GM20000 (cell line): ENCODE measurements around the gene NIT2.
"Not testable (repeated sequence)": the region's sequence is repeated elsewhere in the genome, so short reads cannot be mapped to it uniquely, and the experiment has no call there.

Experiments used
- DNase-seq: peaks from one replicate; pipeline ENCODE4 v3.0.0; 2012; ENCODE audit warnings: low spot score
- TF ChIP-seq, protein P1 (sequence below): IDR thresholded peaks from 2 replicates; pipeline ENCODE4 v1.5.1; 2012; ENCODE audit warnings: mild to moderate bottlenecking, control low read depth; ENCODE audit errors: extremely low read depth, missing control alignments

Gene NIT2

DNA sequence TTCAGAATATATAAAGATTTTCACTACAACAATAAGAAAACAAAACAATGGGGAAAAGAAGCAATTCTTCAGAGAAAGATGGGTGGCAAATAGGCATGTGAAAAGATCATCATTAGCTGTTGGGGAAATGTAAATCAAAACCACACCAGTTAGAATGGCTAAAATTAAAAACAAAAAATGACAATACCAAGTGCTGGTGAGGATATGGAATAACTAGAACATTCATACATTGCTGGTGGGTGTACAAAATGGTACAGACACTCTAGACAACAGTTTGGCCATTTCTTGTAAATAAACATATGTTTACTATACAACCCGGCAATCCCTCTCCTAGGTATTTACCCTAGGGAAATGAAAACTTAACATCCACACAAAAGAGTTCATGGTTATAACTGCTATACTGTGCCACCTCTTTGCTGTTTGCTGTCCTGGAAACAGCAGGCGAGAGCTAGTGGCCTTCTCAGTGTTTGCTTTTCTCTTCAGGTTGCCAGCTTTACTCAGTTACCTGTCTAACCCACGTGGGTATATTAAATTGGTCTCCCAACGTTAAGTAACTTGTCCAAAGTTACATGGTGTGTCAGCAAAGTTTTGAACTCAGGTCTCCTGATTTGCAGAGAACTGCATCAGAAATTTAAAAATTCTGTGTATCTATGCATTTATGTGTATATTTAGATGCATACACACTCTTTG, 4.6 kb upstream of the NIT2 start:
- no peak for DNase-seq
- TF ChIP-seq, protein P1, sequence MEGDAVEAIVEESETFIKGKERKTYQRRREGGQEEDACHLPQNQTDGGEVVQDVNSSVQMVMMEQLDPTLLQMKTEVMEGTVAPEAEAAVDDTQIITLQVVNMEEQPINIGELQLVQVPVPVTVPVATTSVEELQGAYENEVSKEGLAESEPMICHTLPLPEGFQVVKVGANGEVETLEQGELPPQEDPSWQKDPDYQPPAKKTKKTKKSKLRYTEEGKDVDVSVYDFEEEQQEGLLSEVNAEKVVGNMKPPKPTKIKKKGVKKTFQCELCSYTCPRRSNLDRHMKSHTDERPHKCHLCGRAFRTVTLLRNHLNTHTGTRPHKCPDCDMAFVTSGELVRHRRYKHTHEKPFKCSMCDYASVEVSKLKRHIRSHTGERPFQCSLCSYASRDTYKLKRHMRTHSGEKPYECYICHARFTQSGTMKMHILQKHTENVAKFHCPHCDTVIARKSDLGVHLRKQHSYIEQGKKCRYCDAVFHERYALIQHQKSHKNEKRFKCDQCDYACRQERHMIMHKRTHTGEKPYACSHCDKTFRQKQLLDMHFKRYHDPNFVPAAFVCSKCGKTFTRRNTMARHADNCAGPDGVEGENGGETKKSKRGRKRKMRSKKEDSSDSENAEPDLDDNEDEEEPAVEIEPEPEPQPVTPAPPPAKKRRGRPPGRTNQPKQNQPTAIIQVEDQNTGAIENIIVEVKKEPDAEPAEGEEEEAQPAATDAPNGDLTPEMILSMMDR = no peak

GRCh38 chr3:100330651-100331050, 3.9 kb upstream of the NIT2 start:
- no peak for DNase-seq
- TF ChIP-seq, protein P1 = no peak

DNA sequence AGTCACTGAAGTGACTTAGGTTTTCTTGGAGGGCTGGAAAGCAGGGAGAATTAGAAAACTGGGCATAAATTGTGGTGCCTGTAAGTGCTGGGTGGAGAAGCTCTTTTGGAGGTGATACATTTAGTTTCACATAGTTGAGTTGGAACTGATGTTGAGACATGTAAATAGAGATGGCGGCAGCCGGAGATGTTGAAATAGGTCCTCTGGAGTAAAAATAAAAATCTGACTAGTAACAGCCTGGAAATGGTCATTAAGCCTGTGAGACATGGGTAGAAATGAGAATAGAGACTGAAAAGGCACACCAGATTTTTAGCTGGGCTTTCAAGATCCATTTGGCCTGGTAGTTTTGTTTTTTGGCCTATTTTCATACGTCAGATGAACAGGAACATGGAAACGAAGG, 2.9 kb upstream of the NIT2 start:
- TF ChIP-seq, protein P1 = no peak
- no peak for DNase-seq

- no peak for DNase-seq
- TF ChIP-seq, protein P1 = no peak
Measured at GRCh38 chr3:100333051-100333450, 1.5 kb upstream of the NIT2 start.

DNA sequence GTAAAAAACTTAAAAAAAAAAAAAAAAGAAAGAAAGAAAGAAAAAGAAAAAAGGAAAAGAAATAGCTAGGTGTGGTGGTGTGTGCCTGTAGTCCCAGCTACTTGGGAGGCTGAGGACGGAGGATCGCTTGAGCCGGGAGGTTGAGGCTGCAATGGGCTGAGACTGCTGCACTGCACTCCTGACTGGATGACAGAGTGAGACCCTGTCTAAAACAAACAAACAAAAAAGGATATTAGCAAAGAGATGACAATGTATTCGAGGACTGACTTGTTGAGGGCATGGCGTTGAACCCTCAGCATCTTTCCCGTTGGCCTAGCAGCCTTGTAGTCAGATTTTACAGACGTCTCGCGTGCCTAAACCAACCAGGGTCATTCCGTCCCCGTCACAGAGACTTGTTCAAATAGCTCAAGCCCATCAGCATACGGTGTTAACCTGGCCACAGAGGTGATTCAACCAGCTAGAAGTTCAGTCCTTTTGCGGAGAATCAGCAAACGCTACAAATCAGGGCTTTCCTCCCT, 528 bp upstream of the NIT2 start:
- no peak for DNase-seq
- TF ChIP-seq, protein P1 = no peak

- peak; percentile 76 for DNase-seq
- TF ChIP-seq, protein P1 = no peak
Measured at GRCh38 chr3:100335434-100335833, 877 bp downstream of the NIT2 start.

DNA sequence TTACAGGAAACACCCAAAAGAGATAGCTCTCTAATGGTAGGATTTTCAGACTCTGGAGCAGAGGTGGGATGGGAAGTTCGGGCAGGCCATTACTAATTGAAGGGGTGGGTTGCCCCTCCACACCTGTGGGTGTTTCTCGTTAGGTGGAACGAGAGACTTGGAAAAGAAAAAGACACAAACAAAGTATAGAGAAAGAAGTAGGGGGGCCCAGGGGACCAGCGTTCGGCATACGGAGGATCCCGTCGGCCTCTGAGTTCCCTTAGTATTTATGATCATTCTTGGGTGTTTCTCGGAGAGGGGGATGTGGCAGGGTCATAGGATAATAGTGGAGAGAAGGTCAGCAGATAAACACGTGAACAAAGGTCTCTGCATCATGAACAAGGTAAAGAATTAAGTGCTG, 1.7 kb downstream of the NIT2 start:
- DNase-seq = not testable (repeated sequence)

DNA sequence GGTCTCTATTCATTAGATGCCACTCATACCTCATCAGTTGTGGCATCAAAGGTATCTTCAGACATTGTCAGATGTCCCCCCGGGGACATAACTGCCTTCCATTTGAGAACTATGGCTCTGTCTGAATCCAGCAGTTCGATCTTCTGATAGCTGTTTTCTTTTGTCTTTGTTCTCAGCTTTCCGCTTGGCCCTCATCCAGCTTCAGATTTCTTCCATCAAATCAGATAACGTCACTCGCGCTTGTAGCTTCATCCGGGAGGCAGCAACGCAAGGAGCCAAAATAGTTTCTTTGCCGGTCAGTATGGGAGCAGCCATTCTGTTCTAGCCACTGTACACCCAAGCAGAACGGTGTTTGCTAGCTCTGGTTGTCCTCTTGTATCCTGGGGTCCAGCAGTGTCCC, 4.4 kb downstream of the NIT2 start:
- TF ChIP-seq, protein P1 = no peak
- no peak for DNase-seq
